ENCODE data around the gene TTC6. TPM values are rescaled to one million over a fixed set of nuclear protein-coding genes. Genes with fewer than 3 reads are reported as not detected.

TTC6 gene
- total RNA-seq, 5 donors from 2014 or later (not counting 1 experiment from before 2014, with no cell fraction given), result not detected

DNA sequence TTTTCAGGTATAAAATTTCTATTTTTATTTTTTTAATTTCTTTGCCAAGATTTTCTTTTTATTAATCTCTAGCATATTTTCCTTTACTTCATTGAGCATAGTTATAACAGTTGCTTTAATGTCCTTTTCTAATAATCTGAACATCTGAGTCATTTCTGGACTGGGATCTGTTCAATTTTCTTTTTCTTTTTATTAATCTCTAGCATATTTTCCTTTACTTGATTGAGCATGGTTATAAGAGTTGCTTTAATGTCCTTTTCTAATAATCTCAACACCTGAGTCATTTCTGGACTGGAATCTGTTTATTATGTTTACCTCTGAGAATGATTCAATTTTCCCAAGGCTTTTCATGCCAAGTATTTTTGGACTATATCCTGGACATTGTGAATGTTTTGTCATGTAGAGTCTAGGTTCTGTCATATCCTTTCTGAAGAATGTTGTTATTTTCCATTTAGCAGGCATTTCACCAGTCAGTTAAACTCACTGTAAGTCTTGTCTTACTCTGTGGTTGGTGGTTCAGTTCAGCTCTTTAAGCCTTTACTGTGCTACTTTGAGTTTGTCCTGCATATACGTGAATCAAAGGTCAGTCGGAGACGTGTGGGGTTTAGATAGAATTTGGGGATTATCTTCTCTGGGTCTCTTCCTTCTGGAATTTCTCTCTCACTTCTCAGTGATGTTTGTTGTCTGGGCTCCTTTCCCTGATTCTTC, 20.3 kb downstream of the TTC6 start:
- Mint-ChIP-seq H3K4me3 (no peak overlapping the region), H3K4me1 (no peaks in the 10 kb centered on the region), H3K27me3 (peaks cover 18 to 19% of the 10 kb centered on the region in 2 donors), H3K27ac (no peak overlapping the region), H3K9me3 (peaks cover 20 to 40% (median 40%) of the 10 kb centered on the region in 3 donors), H3K36me3 (peaks cover 3% of the 10 kb centered on the region)
- ChIA-PET CTCF (no interaction called here), POLR2A (no interaction called here)
- Histone ChIP-seq H3K4me1 (ENCODE audit: control insufficient read depth in 1 of 2, extremely low read depth in 1 of 2, insufficient read depth in 2 of 2, low read length in 2 of 2) (no peaks in the 10 kb centered on the region), H3K9me3 (peaks cover 12% of the 10 kb centered on the region), H3K27me3 (replicated peaks in 1 of 2; ENCODE audit: control insufficient read depth in 2 of 2, extremely low read depth in 1 of 2, insufficient read depth in 2 of 2, low read length in 1 of 2) (peaks cover 0 to 6% of the 10 kb centered on the region in 2 experiments), H3K36me3 (ENCODE audit: control insufficient read depth in 2 of 2, extremely low read depth in 1 of 2, insufficient read depth in 1 of 2, low read length in 1 of 2) (no peaks in the 10 kb centered on the region), H3K27ac (ENCODE audit: low read length) (no peak overlapping the region), H3K4me3 (ENCODE audit: control insufficient read depth in 1 of 2, extremely low read depth in 1 of 2, low read length in 1 of 2) (no peak overlapping the region)
- no CpG with 5 or more reads among the region's 3 CpGs for WGBS (ENCODE audit: insufficient coverage)
- DNase-seq (no peak), ATAC-seq (replicated peaks in 1 of 4) (no peak)

DNA sequence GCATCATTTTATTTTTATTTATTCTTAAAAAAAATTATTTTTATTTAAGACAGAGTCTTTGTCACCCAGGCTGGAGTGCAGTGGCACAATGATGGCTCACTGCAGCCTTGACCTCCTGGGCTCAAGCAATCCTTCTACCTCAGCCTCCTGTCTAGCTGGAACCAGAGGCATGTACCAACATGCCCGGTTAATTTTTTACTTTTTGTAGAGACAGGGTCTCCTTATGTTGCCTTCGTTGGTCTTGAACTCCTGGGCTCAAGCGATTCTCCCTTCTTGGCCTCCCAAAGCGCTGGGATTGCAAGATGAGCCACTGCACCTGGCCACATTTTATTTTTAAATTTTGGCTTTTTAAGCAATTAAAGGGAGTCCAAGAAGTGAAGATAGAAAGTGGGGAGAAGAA, 21.4 kb downstream of the TTC6 start:
- no peak overlapping the region for H3K27ac Mint-ChIP-seq
- peaks cover 13 to 19% of the 10 kb centered on the region in 2 donors for H3K27me3 Mint-ChIP-seq
- H3K36me3 Mint-ChIP-seq, result peaks cover 3% of the 10 kb centered on the region
- Histone ChIP-seq H3K27ac (ENCODE audit: low read length) (no peak overlapping the region), H3K4me1 (ENCODE audit: control insufficient read depth in 1 of 2, extremely low read depth in 1 of 2, insufficient read depth in 2 of 2, low read length in 2 of 2) (no peaks in the 10 kb centered on the region), H3K36me3 (ENCODE audit: control insufficient read depth in 2 of 2, extremely low read depth in 1 of 2, insufficient read depth in 1 of 2, low read length in 1 of 2) (no peaks in the 10 kb centered on the region), H3K27me3 (replicated peaks in 1 of 2; ENCODE audit: control insufficient read depth in 2 of 2, extremely low read depth in 1 of 2, insufficient read depth in 2 of 2, low read length in 1 of 2) (peaks cover 0 to 4% of the 10 kb centered on the region in 2 experiments), H3K4me3 (ENCODE audit: control insufficient read depth in 1 of 2, extremely low read depth in 1 of 2, low read length in 1 of 2) (no peak overlapping the region), H3K9me3 (peaks cover 12% of the 10 kb centered on the region)
- 82% methylated on average over 4 of the region's 4 CpGs for WGBS (ENCODE audit: insufficient coverage)
- ChIA-PET POLR2A (no interaction called here), CTCF (no interaction called here)
- DNase-seq (no peak), ATAC-seq (replicated peaks in 1 of 4) (no peak)
- H3K4me1 Mint-ChIP-seq, result no peaks in the 10 kb centered on the region
- no peak overlapping the region for H3K4me3 Mint-ChIP-seq
- H3K9me3 Mint-ChIP-seq, result peaks cover 16 to 35% (median 34%) of the 10 kb centered on the region in 3 donors

DNA sequence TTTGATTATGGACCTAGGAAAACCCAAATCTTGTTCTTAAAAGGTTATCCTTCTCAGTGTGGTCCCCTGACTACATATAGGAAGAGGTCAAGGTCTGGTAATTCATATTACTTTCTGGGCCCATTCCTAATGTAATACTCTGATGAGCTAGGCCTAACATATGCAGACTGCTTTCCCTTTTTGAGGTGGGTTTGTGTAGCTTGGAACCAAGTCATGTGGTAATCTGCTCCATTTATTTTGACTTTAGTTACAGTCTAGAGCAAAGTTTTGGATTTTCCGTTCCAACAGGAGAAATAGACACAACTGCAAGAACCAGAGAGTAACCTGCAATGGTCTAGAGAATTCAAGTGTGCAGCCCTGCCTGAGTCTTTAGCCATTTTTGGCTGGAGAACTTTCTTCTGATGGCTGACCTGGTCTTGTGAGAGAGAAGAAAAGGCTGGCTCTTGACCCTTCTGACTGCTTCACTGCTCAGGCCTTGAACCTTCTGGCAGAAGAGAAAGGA, 22.5 kb downstream of the TTC6 start:
- H3K9me3 Mint-ChIP-seq, result peaks cover 16 to 32% (median 30%) of the 10 kb centered on the region in 3 donors
- H3K27me3 Mint-ChIP-seq, result peaks cover 11 to 19% of the 10 kb centered on the region in 2 donors
- no CpG with 5 or more reads among the region's 1 CpG for WGBS (ENCODE audit: insufficient coverage)
- Histone ChIP-seq H3K4me3 (ENCODE audit: control insufficient read depth in 1 of 2, extremely low read depth in 1 of 2, low read length in 1 of 2) (no peak overlapping the region), H3K27ac (ENCODE audit: low read length) (no peak overlapping the region), H3K4me1 (ENCODE audit: control insufficient read depth in 1 of 2, extremely low read depth in 1 of 2, insufficient read depth in 2 of 2, low read length in 2 of 2) (no peaks in the 10 kb centered on the region), H3K9me3 (peaks cover 12% of the 10 kb centered on the region), H3K27me3 (replicated peaks in 1 of 2; ENCODE audit: control insufficient read depth in 2 of 2, extremely low read depth in 1 of 2, insufficient read depth in 2 of 2, low read length in 1 of 2) (peaks cover 8% of the 10 kb centered on the region in 2 experiments), H3K36me3 (ENCODE audit: control insufficient read depth in 2 of 2, extremely low read depth in 1 of 2, insufficient read depth in 1 of 2, low read length in 1 of 2) (no peaks in the 10 kb centered on the region)
- no peak overlapping the region for H3K27ac Mint-ChIP-seq
- H3K36me3 Mint-ChIP-seq, result peaks cover 3% of the 10 kb centered on the region
- CTCF ChIA-PET, result no interaction called here
- no peaks in the 10 kb centered on the region for H3K4me1 Mint-ChIP-seq
- POLR2A ChIA-PET, result no interaction called here
- DNase-seq (no peak), ATAC-seq (replicated peaks in 1 of 4) (no peak)
- no peak overlapping the region for H3K4me3 Mint-ChIP-seq

DNA sequence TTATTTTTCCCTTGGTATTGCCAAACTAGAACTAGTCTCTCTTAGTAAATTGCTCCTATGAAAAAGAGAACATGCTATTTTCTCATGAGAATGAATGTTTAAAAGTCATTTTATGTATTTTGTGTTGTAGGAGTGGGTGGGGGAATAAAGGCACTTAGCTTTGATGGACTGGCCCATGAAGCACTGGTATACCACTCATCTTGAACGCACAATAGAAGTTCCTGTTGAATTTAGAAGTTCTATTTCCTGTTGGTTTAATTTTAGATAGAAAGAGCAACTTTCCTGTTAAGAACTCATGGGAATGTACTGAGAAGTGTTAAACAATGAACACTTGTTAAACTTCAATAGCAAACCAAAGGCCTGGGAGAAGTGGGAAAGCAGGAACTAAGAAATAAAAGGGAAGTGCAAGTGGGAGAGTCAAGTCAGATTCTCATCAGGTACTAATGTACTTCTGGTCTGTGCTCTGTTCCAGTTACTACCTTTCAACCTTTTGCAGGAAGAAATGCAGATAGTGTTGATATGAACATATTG, 23.1 kb downstream of the TTC6 start:
- no peak for ATAC-seq (replicated peaks in 1 of 4)
- ChIA-PET POLR2A (no interaction called here), CTCF (no interaction called here)
- no peak for DNase-seq
- peaks cover 16 to 19% of the 10 kb centered on the region in 2 donors for H3K27me3 Mint-ChIP-seq
- no CpG with 5 or more reads among the region's 1 CpG for WGBS (ENCODE audit: insufficient coverage)
- H3K27me3 ChIP-seq (replicated peaks in 1 of 2; ENCODE audit: control insufficient read depth in 2 of 2, extremely low read depth in 1 of 2, insufficient read depth in 2 of 2, low read length in 1 of 2), result peaks cover 8% of the 10 kb centered on the region in 2 experiments
- peaks cover 16 to 31% (median 29%) of the 10 kb centered on the region in 3 donors for H3K9me3 Mint-ChIP-seq
- peaks cover 3% of the 10 kb centered on the region for H3K36me3 Mint-ChIP-seq
- H3K4me3 Mint-ChIP-seq, result no peak overlapping the region
- H3K4me1 ChIP-seq (ENCODE audit: control insufficient read depth in 1 of 2, extremely low read depth in 1 of 2, insufficient read depth in 2 of 2, low read length in 2 of 2), result no peaks in the 10 kb centered on the region
- H3K27ac Mint-ChIP-seq, result no peak overlapping the region
- H3K27ac ChIP-seq (ENCODE audit: low read length), result no peak overlapping the region
- no peaks in the 10 kb centered on the region for H3K36me3 ChIP-seq (ENCODE audit: control insufficient read depth in 2 of 2, extremely low read depth in 1 of 2, insufficient read depth in 1 of 2, low read length in 1 of 2)
- H3K4me1 Mint-ChIP-seq, result no peaks in the 10 kb centered on the region
- H3K9me3 ChIP-seq, result peaks cover 12% of the 10 kb centered on the region
- H3K4me3 ChIP-seq (ENCODE audit: control insufficient read depth in 1 of 2, extremely low read depth in 1 of 2, low read length in 1 of 2), result no peak overlapping the region

DNA sequence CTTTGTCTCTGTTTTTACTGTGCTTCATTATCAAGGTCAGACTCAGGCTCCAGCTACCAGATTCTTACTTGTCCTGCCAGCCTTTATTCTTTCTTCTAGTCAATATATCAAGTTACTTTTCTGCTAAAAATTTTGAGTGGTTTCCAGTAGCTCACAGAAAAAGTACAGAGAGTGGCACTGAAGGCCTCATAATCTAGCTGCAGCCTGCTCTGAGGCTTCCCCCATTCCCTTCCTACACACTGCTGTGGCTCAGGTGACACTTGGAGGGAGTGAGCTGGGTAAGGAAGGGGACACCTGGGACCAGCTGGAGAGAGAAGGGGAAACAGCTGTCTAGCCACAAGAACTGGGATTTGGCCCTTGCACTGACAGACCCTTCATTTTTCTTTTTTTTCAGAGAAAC, 25.4 kb downstream of the TTC6 start:
- Mint-ChIP-seq H3K4me1 (no peaks in the 10 kb centered on the region), H3K4me3 (no peak overlapping the region), H3K27me3 (peaks cover 18% of the 10 kb centered on the region in 2 donors), H3K36me3 (peaks cover 1% of the 10 kb centered on the region), H3K9me3 (peaks cover 14 to 28% (median 15%) of the 10 kb centered on the region in 3 donors), H3K27ac (no peak overlapping the region)
- DNase-seq, result no peak
- peaks cover 3% of the 10 kb centered on the region for H3K9me3 ChIP-seq
- H3K27ac ChIP-seq (ENCODE audit: low read length), result no peak overlapping the region
- no peak for ATAC-seq (replicated peaks in 1 of 4)
- H3K36me3 ChIP-seq (ENCODE audit: control insufficient read depth in 2 of 2, extremely low read depth in 1 of 2, insufficient read depth in 1 of 2, low read length in 1 of 2), result no peaks in the 10 kb centered on the region
- no peaks in the 10 kb centered on the region for H3K4me1 ChIP-seq (ENCODE audit: control insufficient read depth in 1 of 2, extremely low read depth in 1 of 2, insufficient read depth in 2 of 2, low read length in 2 of 2)
- H3K27me3 ChIP-seq (replicated peaks in 1 of 2; ENCODE audit: control insufficient read depth in 2 of 2, extremely low read depth in 1 of 2, insufficient read depth in 2 of 2, low read length in 1 of 2), result peaks cover 8% of the 10 kb centered on the region in 2 experiments
- POLR2A ChIA-PET, result no interaction called here
- CTCF ChIA-PET, result no interaction called here
- no peak overlapping the region for H3K4me3 ChIP-seq (ENCODE audit: control insufficient read depth in 1 of 2, extremely low read depth in 1 of 2, low read length in 1 of 2)

DNA sequence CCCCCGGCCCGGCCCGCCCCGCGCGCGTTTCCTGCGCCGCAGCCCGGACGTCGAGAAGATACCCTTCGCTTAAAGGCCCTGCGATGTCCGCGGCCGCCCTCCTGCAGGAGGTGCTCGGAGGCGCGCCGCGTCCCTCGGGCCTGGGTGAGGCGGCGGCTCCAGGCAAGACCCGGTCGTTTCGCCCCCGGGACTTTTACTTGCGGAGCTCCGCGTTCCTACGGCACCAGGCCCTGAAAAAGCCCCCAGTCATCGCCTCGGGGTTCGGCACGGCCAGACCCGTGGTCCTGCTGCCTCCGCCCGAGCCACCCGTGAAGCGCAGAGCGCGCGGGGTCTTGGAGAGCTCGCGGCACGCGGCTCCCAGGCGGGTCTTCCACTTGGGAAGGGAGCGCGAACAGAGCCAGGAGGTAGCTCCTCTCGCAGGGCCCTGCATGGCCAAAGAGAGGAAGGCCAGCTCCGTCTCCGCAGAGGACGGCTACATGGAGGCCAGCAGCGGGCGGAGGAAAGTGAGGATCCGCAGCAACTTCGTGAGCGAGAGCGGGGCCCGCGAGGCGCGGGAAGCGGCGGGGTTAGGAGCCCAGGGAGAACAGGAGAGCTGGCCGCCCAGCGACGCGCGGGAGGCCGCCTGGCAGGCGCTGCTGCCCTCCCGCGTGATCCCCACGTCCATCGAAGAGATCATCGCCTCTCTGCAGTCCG, 26.9 kb downstream of the TTC6 start:
- Mint-ChIP-seq H3K4me3 (no peak overlapping the region), H3K36me3 (no peaks in the 10 kb centered on the region), H3K4me1 (no peaks in the 10 kb centered on the region), H3K27ac (no peak overlapping the region), H3K27me3 (peaks cover 18% of the 10 kb centered on the region in 2 donors), H3K9me3 (peaks cover 10 to 23% (median 11%) of the 10 kb centered on the region in 3 donors)
- Histone ChIP-seq H3K4me3 (ENCODE audit: control insufficient read depth in 1 of 2, extremely low read depth in 1 of 2, low read length in 1 of 2) (no peak overlapping the region), H3K27me3 (replicated peaks in 1 of 2; ENCODE audit: control insufficient read depth in 2 of 2, extremely low read depth in 1 of 2, insufficient read depth in 2 of 2, low read length in 1 of 2) (peaks cover 8% of the 10 kb centered on the region in 2 experiments), H3K4me1 (ENCODE audit: control insufficient read depth in 1 of 2, extremely low read depth in 1 of 2, insufficient read depth in 2 of 2, low read length in 2 of 2) (no peaks in the 10 kb centered on the region), H3K9me3 (no peaks in the 10 kb centered on the region), H3K36me3 (ENCODE audit: control insufficient read depth in 2 of 2, extremely low read depth in 1 of 2, insufficient read depth in 1 of 2, low read length in 1 of 2) (no peaks in the 10 kb centered on the region), H3K27ac (ENCODE audit: low read length) (no peak overlapping the region)
- WGBS (ENCODE audit: insufficient coverage), result 16% methylated on average over 81 of the region's 81 CpGs
- ChIA-PET CTCF (no interaction called here), POLR2A (no interaction called here)
- ATAC-seq (replicated peaks in 1 of 4) (no peak), DNase-seq (no peak)

Measured in T-cell (primary cell).